Measurements from ENCODE around the gene CD28.

Gene CD28

DNA sequence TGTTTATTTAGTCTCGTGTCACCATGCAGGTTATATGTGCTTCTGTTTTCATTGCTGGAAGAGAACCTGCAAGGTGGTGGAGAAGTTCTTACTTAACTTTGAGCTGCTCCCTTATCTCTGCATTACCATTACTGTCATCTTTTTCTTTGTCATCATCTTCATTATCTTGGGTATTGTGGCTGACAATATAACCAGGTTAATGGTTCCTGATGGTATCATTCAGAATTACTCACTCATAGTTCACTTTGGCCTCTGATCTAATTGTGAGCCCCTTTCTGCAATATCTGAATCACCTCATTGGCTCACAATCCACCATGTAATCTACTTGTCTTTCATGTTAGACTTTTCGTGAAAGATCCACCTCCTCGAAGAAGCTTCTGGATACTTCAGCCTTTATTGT is 5.0 kb downstream of the CD28 start:
- Histone ChIP-seq H3K4me3 (ENCODE audit: insufficient read depth, low read length, poor library complexity, severe bottlenecking) (no peak overlapping the region), H3K79me2 (ENCODE audit: insufficient read depth, low read length) (no peaks in the 10 kb centered on the region), H3K9me3 (ENCODE audit: insufficient read depth, low read length) (no peaks in the 10 kb centered on the region), H3K27ac (ENCODE audit: low read depth, low read length) (no peak overlapping the region), H3K9ac (ENCODE audit: low read length) (no peak overlapping the region), H3K9me2 (replicated peaks; ENCODE audit: insufficient read depth, low read length) (no peaks in the 10 kb centered on the region), H3K4me2 (ENCODE audit: low read depth, low read length, poor library complexity, severe bottlenecking) (no peak overlapping the region), H2AFZ (ENCODE audit: low read depth, low read length, severe bottlenecking) (no peak overlapping the region), H4K20me1 (ENCODE audit: low read depth, low read length) (no peaks in the 10 kb centered on the region), H3K27me3 (ENCODE audit: low read length) (no peaks in the 10 kb centered on the region; the same call in 1 of the 2 replicates), H3F3A (ENCODE audit: insufficient read depth) (no peaks in the 10 kb centered on the region), H3K36me3 (ENCODE audit: low read length) (no peaks in the 10 kb centered on the region)
- TF ChIP-seq EZH2phosphoT487 (conservative IDR thresholded peaks at IDR 0.05; ENCODE audit: low read length), result no peak
- TF ChIP-seq, protein P1, sequence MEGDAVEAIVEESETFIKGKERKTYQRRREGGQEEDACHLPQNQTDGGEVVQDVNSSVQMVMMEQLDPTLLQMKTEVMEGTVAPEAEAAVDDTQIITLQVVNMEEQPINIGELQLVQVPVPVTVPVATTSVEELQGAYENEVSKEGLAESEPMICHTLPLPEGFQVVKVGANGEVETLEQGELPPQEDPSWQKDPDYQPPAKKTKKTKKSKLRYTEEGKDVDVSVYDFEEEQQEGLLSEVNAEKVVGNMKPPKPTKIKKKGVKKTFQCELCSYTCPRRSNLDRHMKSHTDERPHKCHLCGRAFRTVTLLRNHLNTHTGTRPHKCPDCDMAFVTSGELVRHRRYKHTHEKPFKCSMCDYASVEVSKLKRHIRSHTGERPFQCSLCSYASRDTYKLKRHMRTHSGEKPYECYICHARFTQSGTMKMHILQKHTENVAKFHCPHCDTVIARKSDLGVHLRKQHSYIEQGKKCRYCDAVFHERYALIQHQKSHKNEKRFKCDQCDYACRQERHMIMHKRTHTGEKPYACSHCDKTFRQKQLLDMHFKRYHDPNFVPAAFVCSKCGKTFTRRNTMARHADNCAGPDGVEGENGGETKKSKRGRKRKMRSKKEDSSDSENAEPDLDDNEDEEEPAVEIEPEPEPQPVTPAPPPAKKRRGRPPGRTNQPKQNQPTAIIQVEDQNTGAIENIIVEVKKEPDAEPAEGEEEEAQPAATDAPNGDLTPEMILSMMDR (IDR thresholded peaks at IDR 0.05; ENCODE audit: insufficient read depth, low read length, poor library complexity, severe bottlenecking), result no peak

GRCh38 chr2:203713381-203713780 is 6.9 kb downstream of the CD28 start:
- no peak overlapping the region for H3K4me3 ChIP-seq (ENCODE audit: insufficient read depth, low read length, poor library complexity, severe bottlenecking)
- H3K36me3 ChIP-seq (ENCODE audit: low read length), result no peaks in the 10 kb centered on the region; the same call in 1 of the 2 replicates
- no peaks in the 10 kb centered on the region for H3F3A ChIP-seq (ENCODE audit: insufficient read depth)
- TF ChIP-seq EZH2phosphoT487 (conservative IDR thresholded peaks at IDR 0.05; ENCODE audit: low read length), result no peak
- TF ChIP-seq, protein P1 (IDR thresholded peaks at IDR 0.05; ENCODE audit: insufficient read depth, low read length, poor library complexity, severe bottlenecking), result no peak
- H2AFZ ChIP-seq (ENCODE audit: low read depth, low read length, severe bottlenecking), result no peak overlapping the region
- H3K27ac ChIP-seq (ENCODE audit: low read depth, low read length), result no peak overlapping the region
- H3K79me2 ChIP-seq (ENCODE audit: insufficient read depth, low read length), result no peaks in the 10 kb centered on the region
- no peaks in the 10 kb centered on the region for H3K9me2 ChIP-seq (replicated peaks; ENCODE audit: insufficient read depth, low read length)
- H3K9me3 ChIP-seq (ENCODE audit: insufficient read depth, low read length), result no peaks in the 10 kb centered on the region
- H4K20me1 ChIP-seq (ENCODE audit: low read depth, low read length), result no peaks in the 10 kb centered on the region
- H3K4me2 ChIP-seq (ENCODE audit: low read depth, low read length, poor library complexity, severe bottlenecking), result no peak overlapping the region
- no peak overlapping the region for H3K9ac ChIP-seq (ENCODE audit: low read length)
- no peaks in the 10 kb centered on the region; the same call in 1 of the 2 replicates for H3K27me3 ChIP-seq (ENCODE audit: low read length)

DNA sequence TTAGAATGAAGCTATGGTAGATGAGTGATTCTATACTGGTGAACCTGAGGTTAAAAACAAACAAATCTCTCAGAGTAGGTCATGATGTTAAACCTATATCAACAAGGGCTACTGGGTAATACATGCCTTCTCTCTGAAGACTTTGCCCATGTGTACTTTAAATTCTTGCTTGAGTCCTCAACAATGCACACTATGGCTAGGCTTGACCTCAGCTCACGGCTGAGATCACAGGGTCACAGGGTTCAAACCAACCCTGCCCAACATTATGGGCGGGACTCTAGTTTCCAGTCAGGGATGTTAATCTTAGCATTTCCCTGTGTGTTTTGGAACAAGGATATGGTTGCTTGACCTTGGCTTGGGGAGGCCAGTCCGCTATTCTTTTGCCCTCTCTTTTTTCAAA is 7.7 kb downstream of the CD28 start:
- Histone ChIP-seq H2AFZ (ENCODE audit: low read depth, low read length, severe bottlenecking) (no peak overlapping the region), H3K27ac (ENCODE audit: low read depth, low read length) (no peak overlapping the region), H3K9me2 (replicated peaks; ENCODE audit: insufficient read depth, low read length) (no peaks in the 10 kb centered on the region), H4K20me1 (ENCODE audit: low read depth, low read length) (no peaks in the 10 kb centered on the region), H3K79me2 (ENCODE audit: insufficient read depth, low read length) (no peaks in the 10 kb centered on the region), H3K4me2 (ENCODE audit: low read depth, low read length, poor library complexity, severe bottlenecking) (no peak overlapping the region), H3K36me3 (ENCODE audit: low read length) (peaks cover 3% of the 10 kb centered on the region; the same call in 1 of the 2 replicates), H3K9me3 (ENCODE audit: insufficient read depth, low read length) (no peaks in the 10 kb centered on the region), H3K9ac (ENCODE audit: low read length) (no peak overlapping the region), H3F3A (ENCODE audit: insufficient read depth) (no peaks in the 10 kb centered on the region), H3K27me3 (ENCODE audit: low read length) (no peaks in the 10 kb centered on the region; the same call in 1 of the 2 replicates), H3K4me3 (ENCODE audit: insufficient read depth, low read length, poor library complexity, severe bottlenecking) (no peak overlapping the region)
- no peak for TF ChIP-seq EZH2phosphoT487 (conservative IDR thresholded peaks at IDR 0.05; ENCODE audit: low read length)
- TF ChIP-seq, protein P1 (IDR thresholded peaks at IDR 0.05; ENCODE audit: insufficient read depth, low read length, poor library complexity, severe bottlenecking), result no peak

Measured in SU-DHL-6 (cell line).